Measurements from ENCODE around the gene SLC35B2.

DNA sequence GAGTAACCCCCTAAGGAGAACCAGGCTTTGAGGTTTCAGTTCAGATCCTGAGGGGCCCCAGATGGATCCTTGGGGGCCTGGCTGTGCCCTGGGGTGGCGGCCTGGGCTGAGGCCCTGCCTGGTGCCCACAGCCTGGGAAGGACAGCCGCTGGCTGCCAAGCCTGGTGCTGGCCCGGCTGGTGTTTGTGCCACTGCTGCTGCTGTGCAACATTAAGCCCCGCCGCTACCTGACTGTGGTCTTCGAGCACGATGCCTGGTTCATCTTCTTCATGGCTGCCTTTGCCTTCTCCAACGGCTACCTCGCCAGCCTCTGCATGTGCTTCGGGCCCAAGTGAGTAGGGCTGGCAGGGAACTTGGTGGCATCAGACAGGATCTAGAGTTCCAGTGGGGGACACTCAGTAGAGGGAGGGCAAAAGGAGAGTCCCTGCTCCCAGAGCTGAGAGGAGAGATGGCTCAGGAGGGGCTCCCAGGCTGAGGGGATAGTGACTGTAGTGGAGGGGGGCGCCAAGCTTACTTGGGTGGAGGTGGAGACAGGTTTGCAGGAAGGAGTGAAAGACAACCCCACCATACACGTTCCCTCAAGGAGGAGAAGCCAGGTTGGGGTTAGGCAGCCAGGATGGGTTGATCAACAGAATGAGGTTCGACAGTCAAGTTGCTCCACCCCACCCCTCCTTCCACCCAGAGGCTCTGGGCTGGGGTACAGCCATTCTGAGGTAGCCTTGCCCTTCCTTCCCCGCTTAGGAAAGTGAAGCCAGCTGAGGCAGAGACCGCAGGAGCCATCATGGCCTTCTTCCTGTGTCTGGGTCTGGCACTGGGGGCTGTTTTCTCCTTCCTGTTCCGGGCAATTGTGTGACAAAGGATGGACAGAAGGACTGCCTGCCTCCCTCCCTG lies 24.4 kb downstream of the SLC35B2 start:
- TF ChIP-seq, protein P1, sequence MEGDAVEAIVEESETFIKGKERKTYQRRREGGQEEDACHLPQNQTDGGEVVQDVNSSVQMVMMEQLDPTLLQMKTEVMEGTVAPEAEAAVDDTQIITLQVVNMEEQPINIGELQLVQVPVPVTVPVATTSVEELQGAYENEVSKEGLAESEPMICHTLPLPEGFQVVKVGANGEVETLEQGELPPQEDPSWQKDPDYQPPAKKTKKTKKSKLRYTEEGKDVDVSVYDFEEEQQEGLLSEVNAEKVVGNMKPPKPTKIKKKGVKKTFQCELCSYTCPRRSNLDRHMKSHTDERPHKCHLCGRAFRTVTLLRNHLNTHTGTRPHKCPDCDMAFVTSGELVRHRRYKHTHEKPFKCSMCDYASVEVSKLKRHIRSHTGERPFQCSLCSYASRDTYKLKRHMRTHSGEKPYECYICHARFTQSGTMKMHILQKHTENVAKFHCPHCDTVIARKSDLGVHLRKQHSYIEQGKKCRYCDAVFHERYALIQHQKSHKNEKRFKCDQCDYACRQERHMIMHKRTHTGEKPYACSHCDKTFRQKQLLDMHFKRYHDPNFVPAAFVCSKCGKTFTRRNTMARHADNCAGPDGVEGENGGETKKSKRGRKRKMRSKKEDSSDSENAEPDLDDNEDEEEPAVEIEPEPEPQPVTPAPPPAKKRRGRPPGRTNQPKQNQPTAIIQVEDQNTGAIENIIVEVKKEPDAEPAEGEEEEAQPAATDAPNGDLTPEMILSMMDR (IDR thresholded peaks at IDR 0.05; ENCODE audit: borderline replicate concordance, extremely low read depth, low read length, poor library complexity, severe bottlenecking) = no peak
- no peak for TF ChIP-seq EZH2 (IDR thresholded peaks at IDR 0.05; ENCODE audit: borderline replicate concordance, low read depth, low read length, severe bottlenecking)
